Measurements from ENCODE around the gene NOP16.
A peak's percentile ranks its signal among the peaks of the same experiment; 100 is the strongest.

The NOP16 gene

GRCh38 chr5:176368726-176369125, 19.7 kb downstream of the NOP16 start:
- CTCF ChIA-PET, result interaction anchor here (0.7 kb wide), 1 partner anchor 551 kb away, joined by 3 read pairs; no protein-coding TSS in a partner anchor
- Histone ChIP-seq H3K4me1 (ENCODE audit: control insufficient read depth, insufficient read depth, low read length) (no peaks in the 10 kb centered on the region), H3K36me3 (ENCODE audit: control insufficient read depth in 2 of 2, insufficient read depth in 1 of 2, low read length in 2 of 2) (peaks cover 7 to 66% of the 10 kb centered on the region in 2 experiments; a peak in 2 of 3 replicates), H3K27ac (ENCODE audit: extremely low read depth, low read depth, low read length) (no peak overlapping the region), H3K9me3 (ENCODE audit: control insufficient read depth, insufficient read depth, low read depth, low read length) (no peaks in the 10 kb centered on the region), H3K4me3 (ENCODE audit: low read depth, low read length) (no peak overlapping the region)
- TF ChIP-seq ZEB2 (tag by site-specific recombination; IDR thresholded peaks at IDR 0.05) (no peak), ZBTB17 (tag by site-specific recombination; IDR thresholded peaks at IDR 0.05) (no peak), ZNF791 (tag by site-specific recombination; IDR thresholded peaks at IDR 0.05) (no peak), OVOL3 (tag by site-specific recombination; IDR thresholded peaks at IDR 0.05) (no peak), ZNF266 (tag by site-specific recombination; IDR thresholded peaks at IDR 0.05; ENCODE audit: low read depth) (no peak)
- POLR2A ChIA-PET, result no interaction called here

GRCh38 chr5:176366232-176366894, 22.0 kb downstream of the NOP16 start:
- H3K27ac ChIP-seq (ENCODE audit: extremely low read depth, low read depth, low read length), result no peak overlapping the region
- H3K9me3 ChIP-seq (ENCODE audit: control insufficient read depth, insufficient read depth, low read depth, low read length), result no peaks in the 10 kb centered on the region
- H3K36me3 ChIP-seq (ENCODE audit: control insufficient read depth in 2 of 2, insufficient read depth in 1 of 2, low read length in 2 of 2), result peaks cover 7 to 45% of the 10 kb centered on the region in 2 experiments; a peak in 2 of 3 replicates
- no peaks in the 10 kb centered on the region for H3K4me1 ChIP-seq (ENCODE audit: control insufficient read depth, insufficient read depth, low read length)
- ChIA-PET POLR2A (no interaction called here), CTCF (interaction anchor here (0.7 kb wide), 1 partner anchor 804 kb away, joined by 3 read pairs; no protein-coding TSS in a partner anchor)
- TF ChIP-seq ZNF530 (tag by site-specific recombination; IDR thresholded peaks at IDR 0.05; ENCODE audit: low read depth) (no peak), ZNF510 (tag by site-specific recombination; IDR thresholded peaks at IDR 0.05; ENCODE audit: insufficient replicate concordance) (no peak), ZNF146 (tag by site-specific recombination; IDR thresholded peaks at IDR 0.05) (no peak), ZNF571 (tag by site-specific recombination; IDR thresholded peaks at IDR 0.05) (no peak), ZNF214 (tag by site-specific recombination; IDR thresholded peaks at IDR 0.05; ENCODE audit: borderline replicate concordance) (no peak)
- H3K4me3 ChIP-seq (ENCODE audit: low read depth, low read length), result peak overlapping the region; percentile 60

GRCh38 chr5:176365351-176366231, 22.8 kb downstream of the NOP16 start, which contains the start of gene ARL10:
Gene ARL10, plus strand, starts transcription at chr5:176365487. Its CDS starts 77 bp downstream, at chr5:176365564.
- H3K36me3 ChIP-seq (ENCODE audit: control insufficient read depth in 2 of 2, insufficient read depth in 1 of 2, low read length in 2 of 2), result peaks cover 4 to 37% of the 10 kb centered on the region in 2 experiments; a peak in 2 of 3 replicates
- no peaks in the 10 kb centered on the region for H3K9me3 ChIP-seq (ENCODE audit: control insufficient read depth, insufficient read depth, low read depth, low read length)
- ChIA-PET POLR2A (no interaction called here), CTCF (no interaction called here)
- H3K4me3 ChIP-seq (ENCODE audit: low read depth, low read length), result peak within 1 kb of the TSS; percentile 60
- H3K27ac ChIP-seq (ENCODE audit: extremely low read depth, low read depth, low read length), result peak within 1 kb of the TSS; percentile 60; the same call in 1 of the 2 replicates
- H3K4me1 ChIP-seq (ENCODE audit: control insufficient read depth, insufficient read depth, low read length), result no peaks in the 10 kb centered on the region
- no peak for TF ChIP-seq ATF2 (tag by site-specific recombination; IDR thresholded peaks at IDR 0.05; ENCODE audit: low read depth)
- no peak; the same call in 1 of the 2 replicates for TF ChIP-seq KLF10 (tag by site-specific recombination; IDR thresholded peaks at IDR 0.05)
- TF ChIP-seq KLF1 (tag by site-specific recombination; IDR thresholded peaks at IDR 0.05), result peak; percentile 26; the same call in 1 of the 2 replicates
- TF ChIP-seq ZNF10 (tag by site-specific recombination; IDR thresholded peaks at IDR 0.05), result peak; percentile 76
- TF ChIP-seq SP7 (tag by site-specific recombination; IDR thresholded peaks at IDR 0.05), result no peak
- no peak for TF ChIP-seq ZNF701 (tag by site-specific recombination; IDR thresholded peaks at IDR 0.05)
- no peak for TF ChIP-seq ZNF114 (tag by site-specific recombination; IDR thresholded peaks at IDR 0.05)
- TF ChIP-seq ZNF148 (tag by site-specific recombination; IDR thresholded peaks at IDR 0.05; ENCODE audit: borderline replicate concordance), result no peak
- peak; percentile 13; the same call in 1 of the 2 replicates for TF ChIP-seq ZNF692 (tag by site-specific recombination; IDR thresholded peaks at IDR 0.05)
- no peak for TF ChIP-seq ZNF664 (tag by site-specific recombination; IDR thresholded peaks at IDR 0.05)
- TF ChIP-seq ZNF324 (tag by site-specific recombination; IDR thresholded peaks at IDR 0.05), result no peak
- no peak for TF ChIP-seq ZNF37A (tag by site-specific recombination; IDR thresholded peaks at IDR 0.05)
- TF ChIP-seq TCF7L2 (IDR thresholded peaks at IDR 0.05; ENCODE audit: borderline replicate concordance, low read depth, low read length), result no peak
- no peak for TF ChIP-seq ZNF596 (tag by site-specific recombination; IDR thresholded peaks at IDR 0.05)
- TF ChIP-seq ZNF292 (tag by site-specific recombination; IDR thresholded peaks at IDR 0.05; ENCODE audit: borderline replicate concordance, low read depth), result no peak
- TF ChIP-seq ZFP3 (tag by site-specific recombination; IDR thresholded peaks at IDR 0.05; ENCODE audit: low read depth), result no peak

All from HEK293 (cell line).